Natural killer cell treated with Interleukin-12 subunit alpha and Interleukin-12 subunit beta and Interleukin-15 and Interleukin-18, amount 100 ng/mL, for 72 hours (primary cell): ENCODE data around the gene AOAH. TPM values are rescaled to one million over a fixed set of nuclear protein-coding genes. Genes with fewer than 3 reads are reported as not detected.

Experiments
- ATAC-seq, 2 donors: fragments of 150-1000 bp; cut with Tn5 transposase in 1 of 2; sonication (Bioruptor Pico), chemical (Tn5 transposase) in 1 of 2; 2 replicates each; pipeline ENCODE4 v1.10.0; 2021
- DNase-seq: peaks from one replicate; pipeline ENCODE4 v3.0.0; 2022; ENCODE audit warnings: low spot score
- H3K27ac Mint-ChIP-seq, 2 donors: 1 replicate in 1 of 2; 2 replicates in 1 of 2; pipeline ENCODE4 v1.8.0; 2022; ENCODE audit warnings: mixed read lengths in 2 of 2, mild to moderate bottlenecking in 1 of 2, moderate library complexity in 1 of 2
- H3K27me3 Mint-ChIP-seq, 2 donors: 1 replicate in 1 of 2; 2 replicates in 1 of 2; pipeline ENCODE4 v1.8.0; 2022; ENCODE audit warnings: mixed read lengths in 2 of 2
- H3K36me3 Mint-ChIP-seq: one replicate; pipeline ENCODE4 v1.8.0; 2022; ENCODE audit warnings: mixed read lengths
- H3K4me1 Mint-ChIP-seq, 2 donors: 1 replicate in 1 of 2; 2 replicates in 1 of 2; pipeline ENCODE4 v1.8.0; 2022; ENCODE audit warnings: low read depth in 2 of 2, mixed read lengths in 2 of 2, mild to moderate bottlenecking in 1 of 2
- H3K4me3 Mint-ChIP-seq: one replicate; pipeline ENCODE4 v1.8.0; 2022; ENCODE audit warnings: mixed read lengths
- H3K9me3 Mint-ChIP-seq: 2 replicates; pipeline ENCODE4 v1.8.0; 2022; ENCODE audit warnings: mixed read lengths
- total RNA-seq, 2 donors: library from RNA; stranded (reverse); gene quantifications; one replicate each; pipeline ENCODE4 v1.2.3, GENCODE V29; 2022

Gene AOAH
- total RNA-seq, 2 donors from 2014 or later, result 108 to 136 TPM

DNA sequence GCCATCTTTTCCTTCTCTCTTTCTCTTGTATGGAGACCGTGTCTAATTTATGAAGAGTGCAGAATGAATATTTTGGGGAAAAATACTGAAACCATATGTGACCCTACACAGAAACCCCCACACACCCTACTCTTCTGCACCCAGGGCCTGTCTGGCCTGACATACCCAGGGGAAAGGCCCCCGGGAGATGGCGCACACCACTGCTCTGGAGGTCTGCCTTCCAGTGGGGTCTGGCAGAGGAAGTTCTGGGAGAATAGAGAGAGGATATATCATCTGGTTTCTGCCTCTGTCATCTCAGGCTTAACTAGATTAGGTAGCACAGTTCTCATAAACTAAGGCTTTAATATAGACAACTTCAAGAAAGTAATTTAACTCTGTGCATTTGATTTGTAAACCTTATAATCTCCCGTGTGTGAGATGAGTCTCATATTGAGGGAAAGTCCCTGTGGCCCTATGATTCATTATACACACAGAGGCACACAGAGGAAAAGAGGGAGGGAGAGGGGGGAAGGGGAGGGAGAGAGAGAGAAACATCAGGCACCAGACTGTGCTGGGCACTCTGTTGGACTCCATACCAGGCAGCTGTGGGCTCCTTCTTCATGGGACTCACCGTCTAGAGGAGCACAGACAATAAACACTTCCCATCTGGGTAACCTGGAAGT, 123.3 kb downstream of the AOAH start:
- DNase-seq (peak; percentile 68), ATAC-seq (peak; percentile 78 to 85)
- Mint-ChIP-seq H3K27me3 (no peaks in the 10 kb centered on the region), H3K36me3 (peaks cover 32% of the 10 kb centered on the region), H3K27ac (peak overlapping the region; percentile 76 to 96), H3K4me1 (peaks cover 78 to 94% of the 10 kb centered on the region in 2 donors), H3K9me3 (no peaks in the 10 kb centered on the region), H3K4me3 (peak overlapping the region; percentile 54)

DNA sequence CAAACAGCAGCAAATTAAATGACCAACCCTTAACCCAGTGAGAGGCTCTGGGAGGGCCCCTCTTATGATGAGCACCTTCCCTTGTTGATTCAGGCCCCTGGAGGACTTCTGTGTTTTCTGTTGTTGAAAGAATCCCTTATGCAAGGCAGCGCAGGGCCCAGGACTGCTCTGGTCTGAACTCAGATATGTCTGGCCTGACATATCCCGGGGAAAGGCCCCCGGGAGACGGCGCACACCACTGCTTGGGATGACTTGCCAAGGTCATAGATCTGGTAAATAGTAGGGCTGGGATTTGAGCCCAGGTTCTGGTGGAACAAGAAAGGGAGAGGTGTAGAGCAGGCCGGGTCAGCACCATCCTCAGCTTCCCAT, 124.0 kb downstream of the AOAH start:
- ATAC-seq, result peak in 1 of 2 donors; percentile 2
- peak overlapping the region; percentile 54 for H3K4me3 Mint-ChIP-seq
- H3K27me3 Mint-ChIP-seq, result no peaks in the 10 kb centered on the region
- H3K4me1 Mint-ChIP-seq, result peaks cover 74 to 90% of the 10 kb centered on the region in 2 donors
- H3K27ac Mint-ChIP-seq, result peak overlapping the region; percentile 76 to 96
- H3K36me3 Mint-ChIP-seq, result peaks cover 29% of the 10 kb centered on the region
- no peak for DNase-seq
- no peaks in the 10 kb centered on the region for H3K9me3 Mint-ChIP-seq

DNA sequence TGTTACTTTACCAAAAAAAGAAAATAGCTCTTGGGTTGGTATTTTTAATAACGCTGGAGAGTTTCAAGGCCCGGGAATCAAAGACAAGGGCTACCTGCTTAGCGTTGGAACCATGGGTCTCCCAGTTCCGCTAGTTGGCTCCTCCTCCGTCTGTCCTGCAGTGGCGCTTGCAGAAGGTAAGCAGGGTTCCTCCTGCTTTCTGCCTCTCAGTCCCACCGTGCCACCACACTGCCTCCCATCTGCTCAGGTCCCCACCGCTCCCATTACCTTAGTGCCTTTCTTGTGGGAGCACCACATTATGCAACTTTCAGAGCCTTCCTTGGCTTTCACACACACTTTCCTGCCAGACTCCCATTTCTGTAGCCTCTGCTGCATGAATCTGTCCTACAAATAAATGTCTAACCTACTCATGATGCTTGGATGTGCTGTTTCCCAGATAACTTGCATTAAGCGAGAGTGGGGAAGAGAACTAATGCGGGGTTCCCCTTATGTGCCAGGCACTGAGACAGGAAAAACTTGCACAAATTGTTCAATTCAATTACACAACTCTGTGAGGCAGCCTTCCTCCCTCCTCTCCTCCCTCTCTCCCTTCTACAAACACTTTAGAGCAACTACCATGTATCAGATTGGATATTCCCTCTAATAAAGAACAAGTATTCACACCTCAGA, 124.5 kb downstream of the AOAH start:
- H3K4me3 Mint-ChIP-seq, result peak overlapping the region; percentile 54
- peaks cover 24% of the 10 kb centered on the region for H3K36me3 Mint-ChIP-seq
- ATAC-seq, result no peak
- H3K27me3 Mint-ChIP-seq, result no peaks in the 10 kb centered on the region
- peaks cover 69 to 85% of the 10 kb centered on the region in 2 donors for H3K4me1 Mint-ChIP-seq
- no peak for DNase-seq
- peak overlapping the region; percentile 76 to 96 for H3K27ac Mint-ChIP-seq
- H3K9me3 Mint-ChIP-seq, result no peaks in the 10 kb centered on the region

DNA sequence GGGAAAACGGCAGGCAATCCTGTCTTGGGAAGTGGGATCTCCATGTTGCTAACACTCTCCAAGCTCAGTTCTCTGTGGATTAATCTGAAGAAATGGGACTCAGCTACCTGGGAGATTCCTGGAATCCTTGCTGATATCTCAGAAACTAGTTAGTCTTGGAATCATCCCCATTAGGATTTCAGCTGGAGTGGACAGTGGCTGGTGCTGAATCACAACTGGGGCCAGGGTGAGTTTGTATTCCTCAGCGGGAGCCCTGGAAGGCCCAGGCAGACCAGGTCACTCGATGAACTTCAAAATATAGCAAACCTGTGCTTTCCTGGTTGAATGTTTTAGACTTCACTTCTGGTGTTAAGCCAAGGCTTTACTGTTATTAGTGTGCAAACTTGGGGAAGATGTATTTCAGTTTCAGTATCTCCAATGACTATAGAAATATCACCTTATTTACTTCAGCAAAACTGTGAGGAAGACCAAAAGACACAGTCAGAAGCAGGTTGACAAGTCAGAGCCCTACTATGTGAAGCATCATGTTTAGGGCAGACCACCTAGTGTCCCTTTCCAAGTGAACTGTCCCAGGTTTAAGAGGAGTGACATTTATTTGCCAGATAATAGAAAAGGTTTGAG, 126.1 kb downstream of the AOAH start:
- Mint-ChIP-seq H3K4me1 (peaks cover 64 to 70% of the 10 kb centered on the region in 2 donors), H3K9me3 (no peaks in the 10 kb centered on the region), H3K4me3 (peak overlapping the region; percentile 75), H3K27me3 (no peaks in the 10 kb centered on the region), H3K36me3 (peaks cover 31% of the 10 kb centered on the region), H3K27ac (peak overlapping the region; percentile 76 to 96)
- peak; percentile 69 to 70 for ATAC-seq
- DNase-seq, result no peak

DNA sequence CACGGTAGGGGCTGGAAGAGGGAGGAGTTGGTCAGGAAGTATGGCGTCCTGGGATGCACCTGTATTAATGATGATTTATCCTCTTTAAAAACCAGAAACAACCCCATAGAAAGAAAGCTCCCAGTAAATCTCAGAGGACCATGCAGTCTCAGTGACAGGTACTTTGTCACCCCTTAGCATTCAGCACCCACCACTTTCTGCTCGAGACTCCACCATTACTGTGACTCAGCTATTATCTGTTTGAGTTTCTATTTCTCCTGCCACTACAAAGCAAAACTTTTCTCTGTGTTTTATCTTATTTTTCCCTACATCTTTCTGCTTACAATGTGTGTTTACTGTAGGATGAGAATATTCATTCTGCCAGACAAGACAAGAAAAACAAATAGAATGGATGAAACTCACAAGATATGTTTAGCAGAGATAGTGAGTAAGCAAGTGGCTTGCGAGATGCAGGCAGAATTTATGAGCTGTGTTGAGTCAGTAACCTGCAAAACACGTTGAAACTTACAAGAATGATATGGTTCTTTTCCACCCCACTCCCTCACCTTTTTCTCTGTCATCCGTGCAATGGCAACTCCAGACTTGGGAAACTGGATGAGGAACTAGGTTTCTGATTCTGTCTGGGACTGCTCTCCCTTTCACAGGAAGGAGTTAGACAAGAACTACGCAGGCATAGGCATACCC, 127.1 kb downstream of the AOAH start:
- no peak for DNase-seq
- Mint-ChIP-seq H3K27me3 (no peaks in the 10 kb centered on the region), H3K4me3 (peak overlapping the region; percentile 75), H3K27ac (peak overlapping the region; percentile 76 to 96), H3K36me3 (peaks cover 40% of the 10 kb centered on the region), H3K4me1 (peaks cover 58 to 60% of the 10 kb centered on the region in 2 donors), H3K9me3 (no peaks in the 10 kb centered on the region)
- ATAC-seq, result no peak

DNA sequence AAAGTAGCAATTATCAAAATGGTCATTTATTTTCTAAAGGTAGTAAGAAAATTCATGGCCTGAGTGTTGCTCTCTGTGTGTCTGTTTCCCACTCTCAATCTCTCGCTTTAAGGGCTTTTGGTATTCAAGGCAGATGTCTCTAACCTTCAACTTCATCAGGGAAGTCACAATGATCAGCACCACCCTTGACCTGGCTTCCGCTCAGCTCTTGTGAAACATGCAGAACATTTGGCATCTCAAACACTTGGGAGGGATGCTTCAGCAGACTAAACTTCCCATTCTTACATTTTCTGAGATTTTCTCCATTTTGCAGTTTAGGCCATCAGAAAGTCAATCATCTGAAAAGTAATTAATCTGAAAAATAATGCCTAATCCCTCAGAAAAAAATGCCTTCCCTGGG, 129.8 kb downstream of the AOAH start:
- H3K4me1 Mint-ChIP-seq, result peaks cover 32 to 45% of the 10 kb centered on the region in 2 donors
- H3K9me3 Mint-ChIP-seq, result no peaks in the 10 kb centered on the region
- ATAC-seq (no peak), DNase-seq (no peak)
- no peaks in the 10 kb centered on the region for H3K27me3 Mint-ChIP-seq
- no peak overlapping the region for H3K4me3 Mint-ChIP-seq
- H3K27ac Mint-ChIP-seq, result peak overlapping the region in 1 of 2 donors; percentile 93
- peaks cover 45% of the 10 kb centered on the region for H3K36me3 Mint-ChIP-seq

DNA sequence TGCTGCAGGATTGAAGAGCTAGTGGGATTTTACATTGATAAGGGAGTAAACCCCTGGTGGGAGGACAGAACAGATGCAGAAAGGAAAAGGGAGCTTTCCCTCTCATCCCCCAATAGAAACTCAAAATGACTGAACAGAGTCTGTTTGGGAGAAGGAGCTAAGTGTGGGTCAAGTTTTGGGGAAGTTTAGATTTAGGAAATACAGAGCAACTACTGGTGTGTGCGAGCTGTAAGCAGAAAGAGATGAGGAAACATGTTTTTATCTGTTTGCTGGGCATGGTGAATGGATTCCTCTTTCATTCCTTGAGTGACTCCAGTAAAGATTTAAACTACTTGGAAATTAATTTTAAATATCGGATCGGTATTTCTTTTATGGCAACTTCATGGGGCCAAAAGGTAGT, 132.7 kb downstream of the AOAH start:
- DNase-seq, result no peak
- no peak for ATAC-seq
- no peaks in the 10 kb centered on the region for H3K9me3 Mint-ChIP-seq
- no peak overlapping the region for H3K4me3 Mint-ChIP-seq
- peaks cover 5 to 32% of the 10 kb centered on the region in 2 donors for H3K4me1 Mint-ChIP-seq
- H3K27ac Mint-ChIP-seq, result peak overlapping the region; percentile 47 to 93
- no peaks in the 10 kb centered on the region for H3K27me3 Mint-ChIP-seq
- peaks cover 38% of the 10 kb centered on the region for H3K36me3 Mint-ChIP-seq

DNA sequence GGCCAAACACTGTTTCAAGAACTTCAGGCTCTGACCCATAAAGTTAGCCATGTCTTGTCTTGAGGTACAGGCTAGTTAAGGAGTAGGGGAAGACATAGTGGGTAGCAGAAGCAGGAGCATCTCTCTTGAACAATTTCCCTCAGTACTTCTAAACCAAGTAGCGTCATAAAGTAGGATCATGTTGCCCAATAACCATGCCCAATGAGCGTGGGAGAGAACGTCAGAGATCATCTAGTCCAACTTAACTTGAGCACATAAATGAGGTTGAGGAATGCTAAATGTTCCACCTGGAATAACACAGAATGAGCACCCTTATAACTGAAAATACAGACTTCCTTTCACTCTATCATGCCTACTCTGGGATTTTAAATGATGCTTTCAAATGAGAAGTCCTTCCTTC, 134.9 kb downstream of the AOAH start:
- Mint-ChIP-seq H3K4me3 (no peak overlapping the region), H3K36me3 (peaks cover 51% of the 10 kb centered on the region), H3K27ac (peak overlapping the region in 1 of 2 donors; percentile 79), H3K4me1 (peaks cover 12 to 37% of the 10 kb centered on the region in 2 donors), H3K9me3 (no peaks in the 10 kb centered on the region), H3K27me3 (no peaks in the 10 kb centered on the region)
- no peak for DNase-seq
- ATAC-seq, result no peak

DNA sequence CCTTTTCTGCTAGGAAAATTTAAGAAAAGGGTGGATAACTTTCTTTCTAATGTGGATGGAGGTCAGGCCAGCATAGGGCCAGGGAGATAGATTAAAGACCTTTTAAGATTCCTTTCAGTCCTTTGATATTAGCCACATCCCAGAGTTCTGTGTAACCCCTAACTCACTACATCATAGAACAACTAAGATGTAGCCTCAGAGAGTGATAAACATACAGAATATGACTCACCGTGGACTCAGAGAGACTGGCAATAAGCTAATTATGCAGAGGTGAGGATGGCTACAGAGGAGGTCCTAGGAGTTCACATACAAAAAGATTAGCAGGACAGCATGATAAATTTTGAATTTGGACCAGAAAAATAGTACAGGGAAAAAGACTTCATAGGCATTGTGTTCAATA, 141.0 kb downstream of the AOAH start:
- Mint-ChIP-seq H3K4me1 (peaks cover 45 to 47% of the 10 kb centered on the region in 2 donors), H3K4me3 (peak overlapping the region; percentile 57), H3K9me3 (no peaks in the 10 kb centered on the region), H3K27me3 (no peaks in the 10 kb centered on the region), H3K27ac (peak overlapping the region; percentile 93 to 94), H3K36me3 (peaks cover 48% of the 10 kb centered on the region)
- ATAC-seq (peak; percentile 72 to 84), DNase-seq (no peak)

DNA sequence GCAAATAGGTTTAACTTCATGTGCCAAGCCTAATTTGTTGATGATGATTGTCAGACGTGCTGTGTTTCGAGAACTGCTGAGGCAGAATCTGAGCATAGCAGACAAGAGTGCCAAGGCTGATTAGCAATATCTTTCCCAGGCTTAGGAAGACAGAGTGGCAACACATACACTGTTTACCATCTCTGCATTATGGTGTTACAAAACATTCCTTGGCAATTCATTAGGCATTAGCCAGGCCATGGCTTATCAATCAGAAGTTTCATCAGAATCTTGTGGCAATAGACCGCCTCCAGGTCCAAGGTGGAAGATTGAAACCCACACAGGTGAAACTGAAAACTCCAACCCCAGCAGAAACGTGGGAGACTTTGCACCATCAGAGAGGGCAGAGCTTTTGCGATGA, 148.5 kb downstream of the AOAH start:
- no peak for ATAC-seq
- Mint-ChIP-seq H3K27me3 (no peaks in the 10 kb centered on the region), H3K4me1 (peaks cover 42 to 51% of the 10 kb centered on the region in 2 donors), H3K36me3 (peaks cover 36% of the 10 kb centered on the region), H3K4me3 (no peak overlapping the region), H3K27ac (peak overlapping the region in 1 of 2 donors; percentile 23), H3K9me3 (no peaks in the 10 kb centered on the region)
- no peak for DNase-seq

DNA sequence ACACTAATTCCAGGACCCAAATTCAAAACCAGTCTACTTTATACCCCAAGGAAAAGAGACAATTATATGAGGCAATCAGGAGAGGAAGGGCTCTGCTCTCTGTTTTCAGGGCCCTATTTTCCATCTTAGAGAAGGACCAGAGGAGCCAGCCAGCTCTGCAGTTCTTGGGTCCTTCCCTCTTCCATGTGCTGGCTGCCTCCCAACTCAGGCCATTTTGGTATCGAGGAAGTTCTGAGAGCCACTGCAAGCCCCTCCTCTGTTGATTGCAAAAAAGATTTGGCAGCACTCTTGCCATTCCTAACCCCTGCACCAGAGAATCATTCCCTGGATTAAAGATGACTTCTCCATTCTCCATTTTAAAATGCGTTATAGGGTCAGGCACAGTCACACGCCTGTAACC, 151.2 kb downstream of the AOAH start:
- ATAC-seq (no peak), DNase-seq (no peak)
- Mint-ChIP-seq H3K4me3 (no peak overlapping the region), H3K4me1 (peaks cover 38 to 50% of the 10 kb centered on the region in 2 donors), H3K27me3 (no peaks in the 10 kb centered on the region), H3K36me3 (peaks cover 33% of the 10 kb centered on the region), H3K9me3 (no peaks in the 10 kb centered on the region), H3K27ac (peak overlapping the region; percentile 77 to 90)

DNA sequence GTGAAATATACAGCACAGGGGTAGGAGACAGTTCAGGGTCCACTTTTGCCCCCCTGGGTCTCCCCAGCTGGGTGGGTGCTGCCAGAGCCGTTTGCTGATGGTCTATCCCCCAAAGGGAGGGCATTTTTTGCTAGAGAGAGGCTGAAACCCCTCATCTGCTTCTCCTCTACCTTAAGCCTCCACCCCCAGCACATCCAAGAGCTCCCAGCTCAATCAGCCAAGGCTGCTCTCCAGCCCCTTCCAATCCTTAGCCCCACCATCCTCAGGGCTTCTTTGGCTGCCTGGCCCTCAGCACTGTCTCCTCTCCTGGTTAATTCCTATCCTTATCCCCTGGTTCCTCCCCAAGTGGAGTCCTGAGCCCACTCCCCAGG, 153.1 kb downstream of the AOAH start:
- Mint-ChIP-seq H3K4me3 (peak overlapping the region; percentile 62), H3K9me3 (no peaks in the 10 kb centered on the region), H3K4me1 (peaks cover 35 to 50% of the 10 kb centered on the region in 2 donors), H3K27ac (peak overlapping the region; percentile 77 to 90), H3K27me3 (no peaks in the 10 kb centered on the region), H3K36me3 (peaks cover 30% of the 10 kb centered on the region)
- ATAC-seq (peak; percentile 18 to 45), DNase-seq (no peak)

DNA sequence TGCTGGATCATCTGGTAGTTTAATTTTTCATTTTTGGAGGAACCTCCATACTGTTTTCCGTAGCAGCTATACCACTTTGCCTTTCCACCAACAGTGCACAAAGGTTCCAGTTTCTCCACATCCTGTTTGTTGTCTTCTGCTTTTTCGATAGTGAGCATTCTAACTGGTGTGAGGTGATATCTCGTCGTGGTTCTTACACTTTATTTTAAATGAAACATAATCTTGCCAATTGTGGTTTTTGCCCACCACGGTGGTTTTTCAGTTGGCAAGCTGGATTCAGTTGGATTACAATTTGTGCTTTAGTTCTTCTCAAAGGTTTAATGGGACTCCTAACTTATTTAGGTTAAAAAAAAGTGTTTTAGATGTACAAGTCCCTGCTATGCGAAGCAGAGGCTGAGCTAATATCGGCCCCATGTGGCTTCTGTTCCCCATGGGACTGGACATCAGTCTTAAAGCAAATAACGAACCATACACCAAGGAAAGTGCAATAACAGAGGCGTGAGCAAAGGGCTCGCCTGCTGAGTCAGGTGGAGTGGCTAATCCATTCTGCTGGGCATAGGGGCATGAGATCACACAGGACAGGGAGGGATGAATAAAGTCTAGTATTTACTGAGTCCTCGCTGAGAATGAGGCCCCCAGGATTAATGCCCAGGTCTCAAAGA, 153.6 kb downstream of the AOAH start:
- ATAC-seq, result peak; percentile 53 to 70
- Mint-ChIP-seq H3K9me3 (no peaks in the 10 kb centered on the region), H3K36me3 (peaks cover 24% of the 10 kb centered on the region), H3K27ac (peak overlapping the region; percentile 77 to 90), H3K27me3 (no peaks in the 10 kb centered on the region), H3K4me1 (peaks cover 35 to 50% of the 10 kb centered on the region in 2 donors), H3K4me3 (peak overlapping the region; percentile 81)
- DNase-seq, result no peak
